ENCODE results near the gene METTL16.

- TF ChIP-seq CTCF (IDR thresholded peaks at IDR 0.05) (no peak), EP300 (IDR thresholded peaks at IDR 0.05) (no peak), POLR2A (IDR thresholded peaks at IDR 0.05) (no peak)
Measured at GRCh38 chr17:2433696-2434095, 78.0 kb downstream of the METTL16 start.
